Adipocyte (in vitro differentiated cells): ENCODE data around the gene NAPSA.
A peak's percentile ranks its signal among the peaks of the same experiment; 100 is the strongest.

Experiments
- DNase-seq: peaks from one replicate; pipeline ENCODE4 v3.0.0-alpha.2; 2015; ENCODE audit warnings: low read depth
- H3K27me3 ChIP-seq: replicated peaks from 2 replicates; pipeline ENCODE4 v1.7.0; 2013; ENCODE audit warnings: mild to moderate bottlenecking, low read length, moderate library complexity; ENCODE audit not compliant: control insufficient read depth, insufficient read depth
- H3K36me3 ChIP-seq: 2 replicates; pipeline ENCODE4 v1.7.0; 2013; ENCODE audit warnings: low read length, mild to moderate bottlenecking, moderate library complexity; ENCODE audit not compliant: control insufficient read depth, insufficient read depth, severe bottlenecking
- H3K4me1 ChIP-seq: 2 replicates; pipeline ENCODE4 v1.7.0; 2013; ENCODE audit warnings: mild to moderate bottlenecking, low read length, moderate library complexity; ENCODE audit not compliant: control insufficient read depth, insufficient read depth
- H3K4me3 ChIP-seq: 2 replicates; pipeline ENCODE4 v1.7.0; 2013; ENCODE audit warnings: mild to moderate bottlenecking, low read length, moderate library complexity
- H3K9ac ChIP-seq: 2 replicates; pipeline ENCODE4 v1.7.0; 2013; ENCODE audit warnings: mild to moderate bottlenecking, low read length, moderate library complexity
- H3K9me3 ChIP-seq: 2 replicates; pipeline ENCODE4 v1.7.0; 2013; ENCODE audit warnings: mild to moderate bottlenecking, low read length, moderate library complexity; ENCODE audit not compliant: control insufficient read depth

NAPSA gene

GRCh38 chr19:50327461-50328223 lies 37.8 kb downstream of the NAPSA start:
- Histone ChIP-seq H3K4me1 (peaks cover 5% of the 10 kb centered on the region), H3K4me3 (no peak overlapping the region), H3K9me3 (no peaks in the 10 kb centered on the region), H3K36me3 (no peaks in the 10 kb centered on the region), H3K9ac (no peak overlapping the region), H3K27me3 (peaks cover 42% of the 10 kb centered on the region)
- no peak for DNase-seq

GRCh38 chr19:50327013-50327412 lies 38.4 kb downstream of the NAPSA start:
- DNase-seq: no peak
- peaks cover 5% of the 10 kb centered on the region for H3K4me1 ChIP-seq
- H3K9me3 ChIP-seq: no peaks in the 10 kb centered on the region
- no peak overlapping the region for H3K4me3 ChIP-seq
- no peaks in the 10 kb centered on the region for H3K36me3 ChIP-seq
- no peak overlapping the region for H3K9ac ChIP-seq
- H3K27me3 ChIP-seq: peaks cover 35% of the 10 kb centered on the region

GRCh38 chr19:50326101-50326664 lies 39.3 kb downstream of the NAPSA start:
- Histone ChIP-seq H3K4me1 (peaks cover 5% of the 10 kb centered on the region), H3K36me3 (no peaks in the 10 kb centered on the region), H3K9ac (no peak overlapping the region), H3K9me3 (no peaks in the 10 kb centered on the region), H3K4me3 (no peak overlapping the region), H3K27me3 (peaks cover 29% of the 10 kb centered on the region)
- DNase-seq: no peak

GRCh38 chr19:50325310-50326100 lies 39.9 kb downstream of the NAPSA start:
- H3K36me3 ChIP-seq: no peaks in the 10 kb centered on the region
- peaks cover 5% of the 10 kb centered on the region for H3K4me1 ChIP-seq
- H3K27me3 ChIP-seq: peaks cover 28% of the 10 kb centered on the region
- no peak overlapping the region for H3K4me3 ChIP-seq
- peak; percentile 58 for DNase-seq
- no peaks in the 10 kb centered on the region for H3K9me3 ChIP-seq
- no peak overlapping the region for H3K9ac ChIP-seq

- H3K9ac ChIP-seq: no peak overlapping the region
- H3K36me3 ChIP-seq: no peaks in the 10 kb centered on the region
These were observed 41.1 kb downstream of the NAPSA start for GRCh38 chr19:50324331-50324730.

GRCh38 chr19:50323782-50324133 lies 41.7 kb downstream of the NAPSA start:
- peaks cover 5% of the 10 kb centered on the region for H3K4me1 ChIP-seq
- no peaks in the 10 kb centered on the region for H3K9me3 ChIP-seq
- peaks cover 18% of the 10 kb centered on the region for H3K27me3 ChIP-seq
- H3K4me3 ChIP-seq: no peak overlapping the region
- H3K36me3 ChIP-seq: no peaks in the 10 kb centered on the region
- no peak for DNase-seq
- no peak overlapping the region for H3K9ac ChIP-seq

More at GRCh38 chr19:50324331-50324730, 41.1 kb downstream of the NAPSA start:
- Histone ChIP-seq H3K4me3 (no peak overlapping the region), H3K4me1 (peaks cover 5% of the 10 kb centered on the region), H3K27me3 (peaks cover 18% of the 10 kb centered on the region), H3K9me3 (no peaks in the 10 kb centered on the region)
- no peak for DNase-seq

GRCh38 chr19:50322931-50323781 lies 42.3 kb downstream of the NAPSA start:
- H3K36me3 ChIP-seq: no peaks in the 10 kb centered on the region
- peaks cover 5% of the 10 kb centered on the region for H3K4me1 ChIP-seq
- H3K9ac ChIP-seq: no peak overlapping the region
- no peak for DNase-seq
- H3K4me3 ChIP-seq: no peak overlapping the region
- peaks cover 18% of the 10 kb centered on the region for H3K27me3 ChIP-seq
- H3K9me3 ChIP-seq: no peaks in the 10 kb centered on the region

GRCh38 chr19:50322234-50322633 lies 43.2 kb downstream of the NAPSA start:
- H3K9me3 ChIP-seq: no peaks in the 10 kb centered on the region
- H3K36me3 ChIP-seq: no peaks in the 10 kb centered on the region
- H3K4me1 ChIP-seq: peaks cover 5% of the 10 kb centered on the region
- no peak overlapping the region for H3K4me3 ChIP-seq
- peaks cover 18% of the 10 kb centered on the region for H3K27me3 ChIP-seq
- DNase-seq: no peak
- H3K9ac ChIP-seq: no peak overlapping the region

- H3K27me3 ChIP-seq: peaks cover 15% of the 10 kb centered on the region
- no peak overlapping the region for H3K9ac ChIP-seq
- no peak for DNase-seq
- H3K9me3 ChIP-seq: no peaks in the 10 kb centered on the region
- H3K4me1 ChIP-seq: peaks cover 5% of the 10 kb centered on the region
- no peaks in the 10 kb centered on the region for H3K36me3 ChIP-seq
- H3K4me3 ChIP-seq: no peak overlapping the region
These were observed 43.6 kb downstream of the NAPSA start for GRCh38 chr19:50321831-50322230.

- peaks cover 10% of the 10 kb centered on the region for H3K27me3 ChIP-seq
- no peak overlapping the region for H3K9ac ChIP-seq
- H3K4me1 ChIP-seq: no peaks in the 10 kb centered on the region
- H3K9me3 ChIP-seq: no peaks in the 10 kb centered on the region
- no peak overlapping the region for H3K4me3 ChIP-seq
- no peak for DNase-seq
- no peaks in the 10 kb centered on the region for H3K36me3 ChIP-seq
These were observed 44.8 kb downstream of the NAPSA start for GRCh38 chr19:50320596-50320995.

GRCh38 chr19:50320051-50320450 lies 45.4 kb downstream of the NAPSA start:
- DNase-seq: no peak
- no peaks in the 10 kb centered on the region for H3K9me3 ChIP-seq
- peaks cover 10% of the 10 kb centered on the region for H3K27me3 ChIP-seq
- no peaks in the 10 kb centered on the region for H3K4me1 ChIP-seq
- H3K9ac ChIP-seq: no peak overlapping the region
- H3K4me3 ChIP-seq: no peak overlapping the region
- no peaks in the 10 kb centered on the region for H3K36me3 ChIP-seq
